Suprapubic skin (tissue), 3 donors: ENCODE data around the gene MIB1.

ENCODE experiments used
- CTCF ChIP-seq, 2 donors: fragments of 200-600 bp in 1 of 2; fragments of 450-650 bp in 1 of 2; sonication (generic) in 1 of 2; IDR thresholded peaks; one replicate each; pipeline ENCODE4 v1.5.1; 2016 to 2019; ENCODE audit warnings: antibody characterized with exemption in 2 of 2, mild to moderate bottlenecking in 1 of 2, moderate library complexity in 1 of 2
- EP300 ChIP-seq: sonication (generic); formaldehyde crosslinking; IDR thresholded peaks from one replicate; pipeline ENCODE4 v1.6.1; 2017; ENCODE audit warnings: antibody characterized with exemption

GRCh38 chr18:21853775-21854552, 113.4 kb downstream of the MIB1 start:
- TF ChIP-seq EP300 (no peak), CTCF (IDR thresholded peaks at IDR 0.05) (no peak)
